IPS-15b (cell line): ENCODE results near the gene PCSK5.

ENCODE experiments used
- H3K27me3 ChIP-seq: one replicate; pipeline ENCODE4 v1.6.1; 2013; ENCODE audit warnings: low read length; ENCODE audit not compliant: control insufficient read depth, insufficient read depth
- H3K36me3 ChIP-seq: one replicate; pipeline ENCODE4 v1.6.1; 2013; ENCODE audit warnings: low read length; ENCODE audit not compliant: control insufficient read depth, insufficient read depth
- H3K4me1 ChIP-seq: one replicate; pipeline ENCODE4 v1.6.1; 2013; ENCODE audit warnings: mild to moderate bottlenecking, low read length; ENCODE audit not compliant: control insufficient read depth, insufficient read depth
- H3K4me3 ChIP-seq: one replicate; pipeline ENCODE4 v1.5.1; 2013; ENCODE audit warnings: low read depth, low read length
- H3K9ac ChIP-seq: one replicate; pipeline ENCODE4 v1.6.1; 2013; ENCODE audit warnings: low read depth, mild to moderate bottlenecking, low read length
- H3K9me3 ChIP-seq: one replicate; pipeline ENCODE4 v1.6.1; 2013; ENCODE audit warnings: mild to moderate bottlenecking, low read length; ENCODE audit not compliant: control insufficient read depth, insufficient read depth

The PCSK5 gene

GRCh38 chr9:75890472-75891276, at the start of gene PCSK5:
TSS of gene PCSK5 (plus strand) at chr9:75890673. CDS start at chr9:75891182, 509 bp downstream.
- Histone ChIP-seq H3K9me3 (no peaks in the 10 kb centered on the region), H3K4me1 (peaks cover 16% of the 10 kb centered on the region), H3K27me3 (peaks cover 32% of the 10 kb centered on the region), H3K36me3 (no peaks in the 10 kb centered on the region), H3K9ac (peak within 1 kb of the TSS; percentile 62), H3K4me3 (peak within 1 kb of the TSS; percentile 64)

- Histone ChIP-seq H3K27me3 (no peaks in the 10 kb centered on the region), H3K36me3 (no peaks in the 10 kb centered on the region), H3K9ac (no peak overlapping the region), H3K4me1 (no peaks in the 10 kb centered on the region), H3K4me3 (no peak overlapping the region), H3K9me3 (no peaks in the 10 kb centered on the region)
Observed at GRCh38 chr9:75844321-75844720, 46.2 kb upstream of the PCSK5 start.

DNA sequence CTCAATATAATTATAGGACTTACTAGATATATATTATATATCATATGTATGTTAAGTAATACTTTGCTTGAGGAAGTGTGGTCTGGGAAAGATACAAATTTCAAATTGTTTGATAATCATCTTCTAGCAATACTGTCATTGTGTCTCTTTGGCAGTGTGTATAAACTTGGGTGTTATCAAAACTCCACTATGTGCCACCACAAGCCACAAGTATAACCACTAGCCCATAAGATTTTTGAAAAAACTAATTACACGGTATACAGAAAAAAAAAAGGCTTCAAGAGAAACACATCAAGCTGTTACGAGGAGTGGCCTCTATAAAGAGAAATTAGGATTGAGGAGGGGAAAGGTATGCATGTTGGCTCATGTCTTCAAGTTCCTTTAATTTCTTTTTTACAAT, 44.7 kb upstream of the PCSK5 start:
- Histone ChIP-seq H3K9me3 (no peaks in the 10 kb centered on the region), H3K27me3 (no peaks in the 10 kb centered on the region), H3K4me1 (no peaks in the 10 kb centered on the region), H3K9ac (no peak overlapping the region), H3K36me3 (no peaks in the 10 kb centered on the region), H3K4me3 (no peak overlapping the region)

- Histone ChIP-seq H3K27me3 (no peaks in the 10 kb centered on the region), H3K9me3 (no peaks in the 10 kb centered on the region), H3K36me3 (no peaks in the 10 kb centered on the region), H3K4me3 (no peak overlapping the region), H3K9ac (no peak overlapping the region), H3K4me1 (no peaks in the 10 kb centered on the region)
Observed at GRCh38 chr9:75847085-75847484, 43.4 kb upstream of the PCSK5 start.

GRCh38 chr9:75850459-75851200, 39.8 kb upstream of the PCSK5 start:
- H3K9me3 ChIP-seq: no peaks in the 10 kb centered on the region
- no peaks in the 10 kb centered on the region for H3K27me3 ChIP-seq
- H3K36me3 ChIP-seq: no peaks in the 10 kb centered on the region
- H3K4me3 ChIP-seq: no peak overlapping the region
- no peaks in the 10 kb centered on the region for H3K4me1 ChIP-seq
- no peak overlapping the region for H3K9ac ChIP-seq

- Histone ChIP-seq H3K4me1 (no peaks in the 10 kb centered on the region), H3K9ac (no peak overlapping the region), H3K4me3 (no peak overlapping the region), H3K27me3 (no peaks in the 10 kb centered on the region), H3K9me3 (no peaks in the 10 kb centered on the region), H3K36me3 (no peaks in the 10 kb centered on the region)
Observed at GRCh38 chr9:75851917-75852316, 38.6 kb upstream of the PCSK5 start.

- no peaks in the 10 kb centered on the region for H3K9me3 ChIP-seq
- no peaks in the 10 kb centered on the region for H3K36me3 ChIP-seq
- no peaks in the 10 kb centered on the region for H3K4me1 ChIP-seq
- no peak overlapping the region for H3K9ac ChIP-seq
- H3K27me3 ChIP-seq: no peaks in the 10 kb centered on the region
- H3K4me3 ChIP-seq: no peak overlapping the region
Observed at GRCh38 chr9:75852746-75853145, 37.7 kb upstream of the PCSK5 start.

GRCh38 chr9:75855509-75855908, 35.0 kb upstream of the PCSK5 start:
- no peaks in the 10 kb centered on the region for H3K27me3 ChIP-seq
- no peaks in the 10 kb centered on the region for H3K4me1 ChIP-seq
- H3K36me3 ChIP-seq: no peaks in the 10 kb centered on the region
- no peak overlapping the region for H3K9ac ChIP-seq
- H3K4me3 ChIP-seq: no peak overlapping the region
- H3K9me3 ChIP-seq: no peaks in the 10 kb centered on the region

- H3K4me3 ChIP-seq: no peak overlapping the region
- no peak overlapping the region for H3K9ac ChIP-seq
- no peaks in the 10 kb centered on the region for H3K36me3 ChIP-seq
- H3K27me3 ChIP-seq: no peaks in the 10 kb centered on the region
- no peaks in the 10 kb centered on the region for H3K4me1 ChIP-seq
- H3K9me3 ChIP-seq: no peaks in the 10 kb centered on the region
Observed at GRCh38 chr9:75858497-75859092, 31.9 kb upstream of the PCSK5 start.

GRCh38 chr9:75864266-75864665, 26.2 kb upstream of the PCSK5 start:
- H3K36me3 ChIP-seq: no peaks in the 10 kb centered on the region
- no peak overlapping the region for H3K4me3 ChIP-seq
- no peaks in the 10 kb centered on the region for H3K4me1 ChIP-seq
- no peak overlapping the region for H3K9ac ChIP-seq
- no peaks in the 10 kb centered on the region for H3K27me3 ChIP-seq
- no peaks in the 10 kb centered on the region for H3K9me3 ChIP-seq

GRCh38 chr9:75866273-75866871, 24.1 kb upstream of the PCSK5 start:
- no peaks in the 10 kb centered on the region for H3K9me3 ChIP-seq
- no peak overlapping the region for H3K4me3 ChIP-seq
- no peak overlapping the region for H3K9ac ChIP-seq
- no peaks in the 10 kb centered on the region for H3K27me3 ChIP-seq
- no peaks in the 10 kb centered on the region for H3K4me1 ChIP-seq
- no peaks in the 10 kb centered on the region for H3K36me3 ChIP-seq
